Islet precursor cell (in vitro differentiated cells): ENCODE data around the gene TTC9B.

ENCODE experiments used
- DNase-seq: peaks from one replicate; pipeline ENCODE4 v3.0.0-alpha.2; 2018

TTC9B gene

GRCh38 chr19:40217934-40218890, at the start of gene TTC9B:
TTC9B (minus strand) TSS chr19:40218384; CDS start chr19:40218381, 3 bp downstream.
- peak; percentile 66 for DNase-seq

DNA sequence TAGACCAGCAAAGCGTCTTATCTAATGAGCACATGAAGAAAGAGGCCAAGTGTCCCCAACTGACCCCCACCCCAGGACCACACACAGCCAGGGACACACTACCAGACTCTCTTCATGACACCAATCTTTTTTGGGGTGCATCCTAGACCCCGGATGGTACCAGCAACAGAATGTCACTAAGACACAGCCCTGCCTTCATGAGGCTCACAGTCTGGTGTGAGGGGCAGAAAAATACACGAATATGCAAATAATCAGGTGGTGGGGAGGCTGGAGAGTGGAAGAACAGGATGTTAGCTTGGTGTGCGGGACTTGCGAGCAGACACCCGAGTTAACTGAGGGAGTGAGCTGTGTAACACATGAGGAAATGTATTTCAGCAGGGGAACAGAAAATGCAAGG, 49.4 kb upstream of the TTC9B start:
- DNase-seq: no peak

- DNase-seq: peak; percentile 47
Measured at GRCh38 chr19:40266912-40267600, 48.9 kb upstream of the TTC9B start.

- DNase-seq: no peak
Measured at GRCh38 chr19:40266119-40266518, 47.9 kb upstream of the TTC9B start.

- DNase-seq: no peak
Measured at GRCh38 chr19:40265763-40266099, 47.5 kb upstream of the TTC9B start.

DNA sequence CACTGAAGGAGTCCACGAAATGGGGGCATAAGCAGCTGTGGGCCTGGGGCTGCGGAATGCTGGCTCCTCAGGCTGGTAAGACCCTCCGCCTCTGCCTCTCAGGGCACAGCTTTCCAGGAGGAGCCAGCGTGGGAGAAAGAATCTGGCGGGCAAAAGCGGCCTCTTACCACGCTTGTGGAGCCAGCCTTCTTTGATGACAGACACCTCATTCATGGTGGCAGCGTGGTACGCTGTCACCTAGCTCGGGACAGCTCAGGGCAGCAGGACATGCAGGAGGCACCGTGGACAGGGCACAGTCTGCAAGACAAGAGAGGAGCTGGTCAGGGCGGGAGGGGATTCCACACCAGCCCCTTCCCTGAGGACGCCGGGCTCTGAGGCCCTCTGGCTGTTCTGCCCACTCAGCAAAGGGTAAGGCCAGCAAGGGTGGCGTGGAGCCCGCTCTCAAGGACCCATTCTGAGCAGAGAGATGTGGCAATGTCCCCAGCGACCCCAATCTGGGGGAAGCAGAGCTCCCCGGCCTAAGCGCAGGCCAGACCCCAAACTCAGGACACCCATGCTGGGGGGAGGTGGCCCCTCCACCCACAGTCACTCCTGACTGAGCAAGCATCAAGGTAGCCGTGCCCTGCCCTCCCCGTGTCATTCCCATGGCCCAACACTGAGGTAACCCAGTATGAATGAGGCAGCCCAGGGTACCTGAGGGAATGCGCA, 47.0 kb upstream of the TTC9B start:
- DNase-seq: no peak

- no peak for DNase-seq
Measured at GRCh38 chr19:40264314-40265054, 46.3 kb upstream of the TTC9B start.

GRCh38 chr19:40263440-40264313, 45.5 kb upstream of the TTC9B start:
- peak; percentile 50 for DNase-seq

GRCh38 chr19:40262422-40262821, 44.2 kb upstream of the TTC9B start:
- DNase-seq: no peak

GRCh38 chr19:40261631-40262030, 43.4 kb upstream of the TTC9B start:
- no peak for DNase-seq

DNA sequence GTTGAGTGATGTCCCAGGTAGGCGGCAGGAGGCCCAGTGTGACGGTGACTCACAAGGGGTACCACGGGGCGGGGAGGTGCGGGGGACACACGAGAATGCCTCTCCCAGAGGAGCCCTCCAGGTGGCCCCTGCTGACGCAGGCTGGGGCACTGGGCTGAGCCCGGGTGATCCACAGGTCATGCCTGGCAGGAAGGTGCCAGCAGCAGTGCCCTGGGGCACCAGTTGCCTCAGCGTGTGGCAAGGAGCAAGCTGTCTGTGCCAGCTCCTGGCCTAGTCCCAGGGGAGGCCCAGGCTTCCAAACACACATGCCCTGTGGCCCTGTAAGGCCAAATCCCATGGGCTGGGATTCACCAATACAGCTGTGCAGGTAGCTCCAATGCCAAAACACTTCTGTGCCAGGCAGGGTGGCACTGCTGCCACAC, 38.9 kb upstream of the TTC9B start:
- no peak for DNase-seq

DNA sequence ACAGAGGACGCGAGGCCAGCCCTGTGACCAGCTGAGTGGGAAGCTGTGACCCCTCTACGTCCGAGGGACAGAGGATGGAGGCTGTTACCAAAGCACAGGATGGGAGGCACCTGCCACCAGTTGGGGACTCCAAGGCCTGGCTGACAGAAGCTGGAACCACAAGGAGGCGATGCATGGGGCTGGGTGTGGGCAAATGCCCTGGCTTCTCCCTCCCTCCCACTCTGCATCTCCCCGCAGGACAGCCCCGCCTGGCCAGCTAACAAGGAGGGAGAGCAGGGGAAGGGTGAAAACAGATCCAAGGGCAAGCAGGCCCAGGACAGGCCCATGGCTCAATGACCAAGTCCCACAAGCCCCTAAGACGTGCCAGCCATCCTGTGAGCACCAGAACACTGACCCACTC, 38.3 kb upstream of the TTC9B start:
- DNase-seq: no peak

GRCh38 chr19:40255619-40256166, 37.5 kb upstream of the TTC9B start:
- no peak for DNase-seq

- DNase-seq: no peak
Measured at GRCh38 chr19:40254714-40255418, 36.7 kb upstream of the TTC9B start.

DNA sequence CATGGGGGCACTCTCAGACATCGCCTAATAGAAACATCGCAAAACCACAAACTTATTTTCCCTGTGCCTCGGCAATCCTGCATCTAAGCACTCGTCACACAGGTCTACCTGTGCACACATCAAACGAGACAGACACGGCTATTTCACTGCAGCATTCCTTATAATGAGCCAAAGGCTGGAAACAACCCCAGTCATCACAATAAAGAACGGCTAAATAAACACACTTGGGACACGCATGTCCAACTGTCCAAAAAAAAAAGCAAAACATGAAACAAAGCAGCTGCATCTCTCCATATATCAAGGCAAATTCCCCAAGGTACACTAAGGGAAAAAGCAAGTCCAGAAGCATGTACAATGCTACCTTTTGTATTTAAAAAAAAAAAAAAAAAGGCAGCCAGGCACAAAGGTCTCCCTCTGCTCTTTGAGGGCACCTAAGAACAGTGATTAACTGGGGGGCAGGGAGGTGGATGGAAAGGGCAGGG, 35.5 kb upstream of the TTC9B start:
- no peak for DNase-seq

DNA sequence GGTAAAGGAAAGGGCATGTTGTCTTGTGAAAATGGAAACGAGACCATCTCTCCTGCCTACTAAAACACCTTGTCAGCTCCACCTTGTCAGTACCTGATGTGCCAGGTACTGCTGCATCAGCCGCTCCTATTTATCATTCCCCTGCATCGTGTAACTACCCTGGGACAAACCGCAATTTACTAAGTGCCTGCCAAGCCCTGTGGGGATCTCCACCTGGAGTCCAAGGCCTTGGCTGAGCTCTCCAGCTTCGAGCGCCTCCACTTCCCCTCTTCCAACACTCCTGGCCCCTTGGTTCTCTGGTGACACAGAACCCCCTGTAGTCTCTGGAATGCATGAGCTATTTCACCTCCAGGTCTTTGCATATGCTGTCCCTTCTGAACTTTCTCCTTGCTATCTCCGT, 34.2 kb upstream of the TTC9B start:
- DNase-seq: no peak

GRCh38 chr19:40251991-40252390, 33.8 kb upstream of the TTC9B start:
- no peak for DNase-seq

DNA sequence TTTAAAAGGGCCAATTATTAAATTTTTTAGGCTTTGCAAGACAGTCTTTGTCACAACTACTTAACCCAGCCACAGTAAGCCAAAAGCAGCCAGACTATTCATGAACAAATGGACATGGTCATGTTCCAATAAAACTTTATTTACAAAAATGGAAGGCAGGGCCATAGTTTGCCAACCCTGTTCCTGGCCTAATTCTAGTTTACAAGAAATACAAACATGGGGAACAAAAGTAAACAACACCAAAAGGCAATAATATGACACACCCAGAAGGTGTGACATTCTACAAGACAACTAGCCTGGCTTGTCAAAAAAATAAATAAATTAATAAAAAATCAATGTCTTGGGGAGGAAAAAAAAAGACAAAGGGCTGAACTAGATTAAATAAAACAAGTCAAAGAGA, 33.1 kb upstream of the TTC9B start:
- DNase-seq: no peak

DNA sequence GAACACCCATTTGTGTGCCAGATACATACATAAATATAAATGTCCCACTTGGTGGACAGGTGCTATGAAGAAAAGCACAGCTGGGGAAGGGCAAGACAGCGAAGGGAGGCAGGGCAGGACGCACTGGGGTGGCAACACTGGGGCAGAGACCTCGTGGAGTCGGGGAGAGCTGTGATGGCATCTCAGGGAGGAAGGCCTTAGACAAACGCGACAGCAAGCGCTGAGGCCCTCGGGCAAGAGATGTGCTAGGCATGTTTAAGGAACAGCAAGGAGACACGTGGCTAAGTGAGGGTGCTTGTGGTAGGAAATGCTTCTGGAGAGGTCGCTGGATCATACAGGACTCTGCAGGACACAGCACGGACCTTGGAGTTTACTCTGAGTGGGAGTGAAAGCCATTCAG, 31.6 kb upstream of the TTC9B start:
- no peak for DNase-seq

DNA sequence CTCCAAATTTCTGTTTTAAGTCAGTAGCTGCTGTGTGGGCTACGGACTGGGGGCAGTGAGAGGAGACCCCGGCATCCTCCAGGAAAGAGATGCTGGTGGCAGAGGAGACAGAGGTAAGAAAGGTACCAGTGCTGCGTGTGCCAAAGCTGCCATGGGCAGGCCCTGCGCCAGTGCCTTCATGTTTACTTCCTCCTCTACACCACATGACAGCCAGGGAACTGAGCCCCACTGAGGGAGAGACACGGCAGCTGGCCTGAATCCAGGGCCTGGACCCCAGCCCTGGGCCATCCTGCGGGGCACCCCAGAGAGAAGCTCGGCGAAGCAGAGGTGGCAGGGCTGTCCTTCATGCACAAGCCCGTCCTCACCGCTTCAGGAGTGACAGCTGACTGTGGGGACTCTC, 31.0 kb upstream of the TTC9B start:
- no peak for DNase-seq
